Globus pallidus (tissue), 1 donor: ENCODE measurements around the gene RTN4RL1.

Source experiments
- DNase-seq: peaks from one replicate; pipeline ENCODE4 v3.0.0-alpha.2; 2015; ENCODE audit warnings: low spot score

The RTN4RL1 gene

GRCh38 chr17:2059547-2060384 lies 34.6 kb upstream of the RTN4RL1 start:
- no peak for DNase-seq

- no peak for DNase-seq
Measured at GRCh38 chr17:2058586-2059546, 33.7 kb upstream of the RTN4RL1 start.

- no peak for DNase-seq
Measured at GRCh38 chr17:2057760-2058585, 32.8 kb upstream of the RTN4RL1 start.

- no peak for DNase-seq
Measured at GRCh38 chr17:2057175-2057759, 32.1 kb upstream of the RTN4RL1 start.

GRCh38 chr17:2056206-2057174 lies 31.4 kb upstream of the RTN4RL1 start:
- DNase-seq = no peak

- DNase-seq = no peak
Measured at GRCh38 chr17:2055292-2056205, 30.4 kb upstream of the RTN4RL1 start.

- DNase-seq = no peak
Measured at GRCh38 chr17:2054512-2055291, 29.6 kb upstream of the RTN4RL1 start, which contains the start of gene HIC1. TSS of gene HIC1 (plus strand) at chr17:2055103. CDS start at chr17:2056691, 1,588 bp downstream.

- no peak for DNase-seq
Measured at GRCh38 chr17:2054262-2054511, 29.1 kb upstream of the RTN4RL1 start.

- no peak for DNase-seq
Measured at GRCh38 chr17:2053380-2054261, 28.5 kb upstream of the RTN4RL1 start.

GRCh38 chr17:2051933-2052559 lies 26.9 kb upstream of the RTN4RL1 start:
- DNase-seq = no peak

- no peak for DNase-seq
Measured at GRCh38 chr17:2051061-2051932, 26.2 kb upstream of the RTN4RL1 start.

GRCh38 chr17:2050300-2051060 lies 25.3 kb upstream of the RTN4RL1 start:
- DNase-seq = peak; percentile 50

GRCh38 chr17:2049333-2050299 lies 24.5 kb upstream of the RTN4RL1 start:
- peak; percentile 49 for DNase-seq

- DNase-seq = no peak
Measured at GRCh38 chr17:2048805-2049204, 23.7 kb upstream of the RTN4RL1 start.
